ENCODE results near the gene TRAF7.

The TRAF7 gene

GRCh38 chr16:2226245-2226793 lies 70.7 kb downstream of the TRAF7 start:
- no peak for DNase-seq

- DNase-seq: no peak
Observed at GRCh38 chr16:2226918-2227317, 71.3 kb downstream of the TRAF7 start.

Data from activated CD4-positive, alpha-beta T cell treated with anti-CD3 and anti-CD28 coated beads, Interleukin-10, Interleukin-2, amounts not matched to agents 100 ng/mL and 50 ng/mL, durations not matched to agents 16 hours and 8 hours (primary cell).